Heart right ventricle (tissue), 16 donors: Measurements from ENCODE around the gene RPRD1B. TPM values are rescaled to one million over a fixed set of nuclear protein-coding genes. Genes with fewer than 3 reads are reported as not detected.
A peak's percentile ranks its signal among the peaks of the same experiment; 100 is the strongest.

ENCODE experiments used
- ATAC-seq, 8 donors: fragments of 200-7000 bp; cut with Tn5 transposase; one replicate each; pipeline ENCODE4 v1.9.1; 2020; ENCODE audit warnings: mild to moderate bottlenecking in 8 of 8, moderate library complexity in 8 of 8, moderate number of reproducible peaks in 1 of 8
- DNase-seq, 2 donors: peaks; one replicate each; pipeline ENCODE4 v3.0.0-alpha.2; 2020
- H3K27ac ChIP-seq, 10 donors: fragments of 200-600 bp; sonication (generic) in 2 of 10; one replicate each; pipeline versions ENCODE4 v1.5.0 to v1.8.0; 2020 to 2022; ENCODE audit warnings: mild to moderate bottlenecking in 3 of 10
- H3K27me3 ChIP-seq, 7 donors: fragments of 200-600 bp; one replicate each; pipeline ENCODE4 v1.8.0; 2021 to 2022; ENCODE audit warnings: mild to moderate bottlenecking in 2 of 7
- H3K36me3 ChIP-seq, 9 donors: fragments of 200-600 bp; sonication (generic) in 1 of 9; one replicate each; pipeline versions ENCODE4 v1.5.0 to v1.8.0; 2020 to 2022; ENCODE audit warnings: mild to moderate bottlenecking in 2 of 9
- H3K4me1 ChIP-seq, 9 donors: fragments of 200-600 bp; sonication (generic) in 1 of 9; one replicate each; pipeline versions ENCODE4 v1.5.0 to v1.8.0; 2020 to 2022; ENCODE audit warnings: mild to moderate bottlenecking in 4 of 9
- H3K4me3 ChIP-seq, 10 donors: fragments of 200-600 bp; sonication (generic) in 2 of 10; one replicate each; pipeline versions ENCODE4 v1.5.0 to v1.8.0; 2020 to 2022; ENCODE audit warnings: mild to moderate bottlenecking in 7 of 10, moderate library complexity in 2 of 10
- H3K9me3 ChIP-seq, 11 donors: fragments of 200-600 bp in 10 of 11; sonication (generic) in 2 of 11; one replicate each; pipeline versions ENCODE4 v1.5.0 to v1.8.0; 2013 to 2022; ENCODE audit warnings: mild to moderate bottlenecking in 2 of 11, control low read depth in 1 of 11, moderate library complexity in 1 of 11
- CTCF ChIP-seq, 9 donors: fragments of 200-600 bp; sonication (generic) in 2 of 9; IDR thresholded peaks; one replicate each; pipeline versions ENCODE4 v1.5.0 to v1.8.0; 2021 to 2022; ENCODE audit warnings: antibody characterized with exemption in 9 of 9, mild to moderate bottlenecking in 5 of 9, moderate library complexity in 1 of 9
- WGBS, 2 donors: extraction: QIAGEN DNeasy Blood & Tissue Kit; methylation state at CpG; one replicate each; pipeline ENCODE4 v1.1.7; 2013; ENCODE audit warnings: inconsistent platforms in 1 of 2; 5-methylcytosine and 5-hydroxymethylcytosine counted together
- intact Hi-C, 10 donors: fragments of 100-400 bp; cut with DNase I; formaldehyde crosslinking; loops; one replicate each; pipeline versions ENCODE4 v1.11.1 to v1.14.2; 2022
- polyA plus RNA-seq, 2 donors: library from polyadenylated mRNA; stranded (reverse); fragments of 200-250 nt; gene quantifications; one replicate each; pipeline ENCODE4 v1.2.3, GENCODE V29; 2013
- total RNA-seq, 10 donors: library from RNA; stranded (reverse); fragmentation: NEBNext Ultra II Directional in 3 of 10; extraction: Animal tissue kit (Norgen Biotek cat#: 25700) in 3 of 10; gene quantifications; one replicate each; pipeline versions ENCODE4 v1.2.1 to v1.2.4, GENCODE V29; 2021 to 2023
- donor health status: Arrhythmogenic right ventricular cardiomyopathy.
- donor health status: ischemic (EF 13 %, LVEDD 7.1; RV severe dilation, severe dysfunction).
- donor health status: healthy with polysubstance abuse.
- donor health status: DM: no; HTN: yes; CAD: no.
- donor health status: DM: no; HTN: no; CAD: no.
- donor health status: ischemic (EF 25% LVEDD 6.9; RV normal size, moderate dysfunction).
- donor health status: ischemic (EF 25% LVEDD 5.7; RV mildly dilated, moderate dysfunction).
- donor health status: healthy.
- donor health status: DM: yes; HTN: yes; CAD: no.
- donor health status: Ischemic cardiomyopathy.
- donor health status: ischemic (EF 35%, LVEDD 5.7; RV mildly dilated, moderate dysfunction).
- donor health status: nonischemic (EF 11% LVEDD 7.7; RV severe dilation, severe dysfunction).
- donor health status: DM: yes; HTN: yes; CAD: no.
- donor health status: PGD.
- donor health status: ischemic (EF 29% LVEDD 5.4; RV normal size, mild dysfunction).
- donor health status: nonischemic (EF 23%, LVEDD 6.1; RV moderate dilation, normal function).

The RPRD1B gene
- total and polyA plus RNA-seq, 12 donors: 10.4 to 78.1 (median 47.3) TPM

DNA sequence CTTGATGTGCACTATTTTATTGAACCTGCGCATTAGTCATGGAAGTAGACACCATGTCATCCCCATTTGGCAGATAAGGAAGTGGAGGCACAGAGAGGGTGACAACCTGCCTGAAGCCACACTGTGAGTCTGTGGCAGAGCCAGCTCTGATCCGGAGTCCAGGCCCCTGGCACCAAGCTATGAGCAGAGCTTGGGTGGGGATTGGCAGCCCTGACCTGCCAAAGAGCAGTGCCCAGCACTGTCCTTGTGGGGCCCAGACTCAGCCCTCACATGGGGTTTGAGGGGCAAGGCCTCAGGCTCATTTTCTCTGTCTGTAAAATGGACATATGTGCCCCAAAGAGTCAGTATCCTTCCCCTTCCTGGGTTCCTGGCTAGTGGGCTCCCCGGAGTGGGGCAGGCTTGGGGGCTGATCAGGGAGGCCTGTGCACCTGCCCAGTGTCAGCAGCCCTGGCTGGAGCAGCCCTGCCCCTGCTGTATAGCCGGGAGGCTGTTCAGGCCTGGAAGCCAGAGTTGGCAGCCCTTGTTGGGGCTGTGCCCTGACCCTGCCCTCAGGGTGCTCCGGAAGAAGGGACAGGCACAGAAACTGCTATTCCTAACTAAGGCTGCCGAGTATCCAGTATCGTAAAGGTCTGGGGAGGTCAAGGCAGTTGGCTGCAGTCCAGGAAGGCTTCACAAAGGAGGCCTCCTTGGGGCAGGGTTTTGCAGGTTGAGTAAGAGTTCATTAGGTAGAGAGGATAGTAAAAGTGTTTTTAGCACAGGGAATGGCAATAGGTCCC is 92.8 kb downstream of the RPRD1B start:
- WGBS, 2 donors: 63 to 68% methylated on average over 7 of the region's 7 CpGs
- ATAC-seq (peak in 6 of 8 donors; percentile 1 to 53 (median 16)), DNase-seq (no peak)
- Histone ChIP-seq H3K4me1 (peaks cover 19 to 50% (median 42%) of the 10 kb centered on the region in 9 donors), H3K36me3 (peaks cover 0 to 33% (median 20%) of the 10 kb centered on the region in 9 donors), H3K4me3 (no peak overlapping the region), H3K27ac (peak overlapping the region; percentile 67 to 91 (median 82)), H3K9me3 (no peaks in the 10 kb centered on the region), H3K27me3 (no peaks in the 10 kb centered on the region)
- TF ChIP-seq CTCF (IDR thresholded peaks at IDR 0.05): no peak
- intact Hi-C loops: loop anchor here in 2 of 10 donors (5.0 kb wide), 1 partner anchor 36 kb away; no protein-coding TSS in a partner anchor

GRCh38 chr20:38126932-38127621 is 93.5 kb downstream of the RPRD1B start:
- DNase-seq: peak in 1 of 2 donors; percentile 72
- peak overlapping the region; percentile 67 to 91 (median 82) for H3K27ac ChIP-seq
- WGBS, 2 donors: 28 to 29% methylated on average over 12 of the region's 12 CpGs

DNA sequence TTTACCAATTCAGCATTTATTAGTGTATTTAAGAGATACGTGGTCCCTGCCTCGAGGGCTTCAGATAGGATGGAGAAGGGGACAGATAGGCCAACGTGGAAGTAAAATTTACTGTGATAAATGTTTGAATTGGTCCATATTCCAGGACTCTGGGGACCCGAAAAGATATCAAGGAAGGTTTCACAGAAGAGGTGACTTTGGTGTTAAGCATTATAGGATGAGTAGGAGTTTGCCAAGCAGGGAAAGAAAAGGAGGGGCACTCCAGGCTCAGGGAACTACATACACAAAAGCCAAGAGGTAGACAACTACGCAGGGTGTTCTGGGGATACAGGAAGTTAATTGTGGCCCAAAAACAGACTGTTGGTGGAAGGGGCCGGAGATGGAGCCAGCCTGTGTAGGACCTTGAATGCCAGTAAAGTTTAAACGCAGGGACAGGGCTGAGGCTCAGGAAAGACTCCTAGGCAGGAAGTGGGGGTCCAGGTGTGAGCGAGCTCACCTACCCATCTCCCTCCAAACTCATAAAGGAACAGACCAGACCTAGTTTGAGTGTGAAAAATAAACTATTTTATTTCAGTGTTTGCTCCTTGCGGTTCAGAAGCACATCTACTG is 94.5 kb downstream of the RPRD1B start:
- no peaks in the 10 kb centered on the region for H3K9me3 ChIP-seq
- peaks cover 18 to 51% (median 39%) of the 10 kb centered on the region in 9 donors for H3K4me1 ChIP-seq
- no peak for TF ChIP-seq CTCF (IDR thresholded peaks at IDR 0.05)
- intact Hi-C loops: loop anchor here in 2 of 10 donors (5.0 kb wide), 1 partner anchor 34 kb away; no protein-coding TSS in a partner anchor
- H3K27me3 ChIP-seq: no peaks in the 10 kb centered on the region
- DNase-seq (no peak), ATAC-seq (no peak)
- no peak overlapping the region for H3K4me3 ChIP-seq
- 81 to 87% methylated on average over 9 of the region's 9 CpGs for WGBS, 2 donors
- H3K27ac ChIP-seq: peak overlapping the region in 9 of 10 donors; percentile 67 to 91 (median 82)
- peaks cover 0 to 50% (median 28%) of the 10 kb centered on the region in 9 donors for H3K36me3 ChIP-seq

More at GRCh38 chr20:38126932-38127621, 93.5 kb downstream of the RPRD1B start:
- H3K36me3 ChIP-seq: peaks cover 0 to 40% (median 27%) of the 10 kb centered on the region in 9 donors
- peak; percentile 66 to 87 (median 78) for ATAC-seq
- no peak overlapping the region for H3K4me3 ChIP-seq
- H3K27me3 ChIP-seq: no peaks in the 10 kb centered on the region
- TF ChIP-seq CTCF (IDR thresholded peaks at IDR 0.05): peak in 2 of 9 donors; percentile 11 to 18
- intact Hi-C loops: loop anchor here in 2 of 10 donors (5.0 kb wide), 1 partner anchor 35 kb away; no protein-coding TSS in a partner anchor
- peaks cover 19 to 54% (median 42%) of the 10 kb centered on the region in 9 donors for H3K4me1 ChIP-seq
- H3K9me3 ChIP-seq: no peaks in the 10 kb centered on the region

GRCh38 chr20:38128691-38129090 is 95.1 kb downstream of the RPRD1B start:
- 98 to 100% methylated on average over 2 of the region's 2 CpGs for WGBS, 2 donors
- no peaks in the 10 kb centered on the region for H3K9me3 ChIP-seq
- peaks cover 0 to 56% (median 33%) of the 10 kb centered on the region in 9 donors for H3K36me3 ChIP-seq
- intact Hi-C loops: loop anchor here in 2 of 10 donors (5.0 kb wide), 1 partner anchor 34 kb away; no protein-coding TSS in a partner anchor
- no peaks in the 10 kb centered on the region for H3K27me3 ChIP-seq
- no peak for TF ChIP-seq CTCF (IDR thresholded peaks at IDR 0.05)
- DNase-seq: no peak
- no peak for ATAC-seq
- no peak overlapping the region for H3K4me3 ChIP-seq
- peaks cover 19 to 54% (median 38%) of the 10 kb centered on the region in 9 donors for H3K4me1 ChIP-seq
- peak overlapping the region in 8 of 10 donors; percentile 18 to 91 (median 80) for H3K27ac ChIP-seq
